HepG2 (cell line): ENCODE results near the gene SIRT5. TPM values are rescaled to one million over a fixed set of nuclear protein-coding genes. Genes with fewer than 3 reads are reported as not detected.

Source experiments
- ATAC-seq: fragments of 200-7000 bp; cut with Tn5 transposase; 3 replicates; pipeline ENCODE4 v1.9.1; 2020; ENCODE audit warnings: mild to moderate bottlenecking, moderate library complexity
- BruUV-seq: library from RNA; stranded (reverse); fragments of 400-500 nt; replicated peaks from 2 replicates; lab custom pipeline; 2021; lab: Mats Ljungman, UMichigan
- CTCF ChIA-PET: fragments of 300-600 bp; formaldehyde crosslinking; extraction: SDS; loops from one replicate; lab custom pipeline; 2021; ENCODE audit warnings: low total read pairs, inconsistent platforms, low intra/inter-chr PET ratio; lab: Yijun Ruan, JAX
- POLR2A ChIA-PET: fragments of 350-600 bp; sonication (Branson Sonifier 250); formaldehyde crosslinking; loops from one replicate; lab custom pipeline; 2020; ENCODE audit warnings: antibody characterized with exemption, inconsistent platforms; lab: Yijun Ruan, JAX
- DNase-seq: peaks from one replicate; pipeline ENCODE4 v3.0.0-alpha.2; 2015; ENCODE audit warnings: low spot score
- FAIRE-seq: peaks from 3 replicates; lab custom pipeline; 2011; peaks lifted over from hg19 to GRCh38; lab: Jason Lieb, UNC
- H2AFZ ChIP-seq: one replicate; pipeline ENCODE4 v1.6.1; 2011; ENCODE audit warnings: low read length, inconsistent platforms
- H3K27ac ChIP-seq: fragments of 300-600 bp; 3 replicates; pipeline ENCODE4 v1.8.0; 2011; ENCODE audit warnings: mixed run types, mild to moderate bottlenecking, mixed read lengths, low read length, inconsistent platforms; ENCODE audit not compliant: insufficient read depth; ENCODE audit errors: extremely low read length
- H3K27me3 ChIP-seq, 2 experiments: fragments of 200-600 bp in 1 of 2; 2 replicates in 1 of 2; 3 replicates in 1 of 2; pipeline versions ENCODE4 v1.6.0 to v1.8.0; 2011; ENCODE audit warnings: low read length in 2 of 2, mild to moderate bottlenecking in 2 of 2, moderate library complexity in 2 of 2, inconsistent platforms in 1 of 2; ENCODE audit not compliant: insufficient read depth in 2 of 2, control insufficient read depth in 1 of 2
- H3K36me3 ChIP-seq, 2 experiments: fragments of 200-600 bp in 1 of 2; replicated peaks in 1 of 2; 2 replicates in 1 of 2; 3 replicates in 1 of 2; pipeline versions ENCODE4 v1.5.1 to v1.8.0; 2011; ENCODE audit warnings: low read length in 2 of 2, inconsistent platforms in 1 of 2; ENCODE audit not compliant: insufficient read depth in 2 of 2, control insufficient read depth in 1 of 2
- H3K4me1 ChIP-seq: 2 replicates; pipeline ENCODE4 v1.5.1; 2012; ENCODE audit warnings: low read length, inconsistent platforms; ENCODE audit not compliant: insufficient read depth
- H3K4me2 ChIP-seq: 2 replicates; pipeline ENCODE4 v1.6.0; 2011; ENCODE audit warnings: low read depth, low read length, inconsistent platforms
- H3K4me3 ChIP-seq, 3 experiments: fragments of 200-600 bp in 1 of 3; sonication (generic), shearing (Covaris generic) in 1 of 3; replicated peaks in 1 of 3; 2 replicates each; pipeline ENCODE4 v1.5.1; 2011 to 2016; ENCODE audit warnings: low read length in 3 of 3, inconsistent platforms in 2 of 3, low read depth in 2 of 3, mild to moderate bottlenecking in 2 of 3, control low read depth in 1 of 3, mixed read lengths in 1 of 3; ENCODE audit not compliant: insufficient read depth in 1 of 3
- H3K79me2 ChIP-seq: one replicate; pipeline ENCODE4 v1.6.1; 2011; ENCODE audit warnings: low read length, inconsistent platforms; ENCODE audit not compliant: insufficient read depth
- H3K9ac ChIP-seq: 2 replicates; pipeline ENCODE4 v1.6.0; 2011; ENCODE audit warnings: mild to moderate bottlenecking, low read depth, low read length, inconsistent platforms; ENCODE audit not compliant: insufficient read depth
- H3K9me3 ChIP-seq: 2 replicates; pipeline ENCODE4 v1.5.1; 2012; ENCODE audit warnings: mild to moderate bottlenecking, low read length
- H4K20me1 ChIP-seq: 2 replicates; pipeline ENCODE4 v1.6.0; 2011; ENCODE audit warnings: inconsistent platforms, mild to moderate bottlenecking, low read length, moderate library complexity; ENCODE audit not compliant: insufficient read depth
- ATF3 ChIP-seq: sonication (generic); formaldehyde crosslinking; IDR thresholded peaks from 2 replicates; pipeline ENCODE4 v1.4.0; 2020; ENCODE audit warnings: missing genetic modification reagents
- CENPX ChIP-seq: sonication (generic); formaldehyde crosslinking; IDR thresholded peaks from 2 replicates; pipeline ENCODE4 v1.9.0; 2021; ENCODE audit warnings: mild to moderate bottlenecking, missing genetic modification reagents, moderate library complexity
- GLI4 ChIP-seq: sonication (generic); formaldehyde crosslinking; IDR thresholded peaks from 2 replicates; pipeline ENCODE4 v1.5.1; 2020; ENCODE audit warnings: missing genetic modification reagents, mild to moderate bottlenecking, moderate library complexity, borderline replicate concordance
- KDM3A ChIP-seq: IDR thresholded peaks from 2 replicates; pipeline ENCODE4 v1.6.1; 2018; ENCODE audit warnings: low read depth, missing compliant biosample characterization
- MAFF ChIP-seq: IDR thresholded peaks from 2 replicates; pipeline ENCODE4 v1.6.1; 2011; ENCODE audit warnings: low read depth, low read length, improper control_type of control experiment
- NCOR1 ChIP-seq: fragments of 200-600 bp; sonication (generic); IDR thresholded peaks from 2 replicates; pipeline ENCODE4 v1.7.0; 2017; ENCODE audit warnings: antibody characterized with exemption, low read length, borderline replicate concordance
- SAP130 ChIP-seq: IDR thresholded peaks from 2 replicates; pipeline ENCODE4 v1.6.1; 2016; ENCODE audit warnings: low read depth
- SP140L ChIP-seq: sonication (generic); formaldehyde crosslinking; IDR thresholded peaks from 2 replicates; pipeline ENCODE4 v1.4.0; 2020; ENCODE audit warnings: missing genetic modification reagents, borderline replicate concordance
- ZBTB14 ChIP-seq: sonication (generic); formaldehyde crosslinking; IDR thresholded peaks from 2 replicates; pipeline ENCODE4 v1.4.0; 2020; ENCODE audit warnings: missing genetic modification reagents
- ZBTB40 ChIP-seq, 2 experiments: fragments of 450-650 bp in 1 of 2; sonication (generic) in 1 of 2; formaldehyde crosslinking in 1 of 2; IDR thresholded peaks; 2 replicates each; pipeline versions ENCODE4 v1.6.1 to v1.8.0; 2016 to 2022; ENCODE audit warnings: antibody characterized with exemption in 1 of 2, mild to moderate bottlenecking in 1 of 2, missing genetic modification reagents in 1 of 2
- ZGPAT ChIP-seq: IDR thresholded peaks from 2 replicates; pipeline ENCODE4 v1.6.1; 2016; ENCODE audit warnings: mild to moderate bottlenecking
- ZNF3 ChIP-seq: IDR thresholded peaks from 2 replicates; pipeline ENCODE4 v1.7.0; 2017; ENCODE audit warnings: inconsistent platforms
- ZNF510 ChIP-seq: sonication (generic); formaldehyde crosslinking; IDR thresholded peaks from 2 replicates; pipeline ENCODE4 v1.4.0; 2020; ENCODE audit warnings: low read depth, mild to moderate bottlenecking, missing genetic modification reagents
- WGBS: methylation state at CpG from one replicate; pipeline ENCODE4 v1.1.6; 2017; ENCODE audit warnings: low lambda C conversion rate; 5-methylcytosine and 5-hydroxymethylcytosine counted together
- in situ Hi-C: cut with HindIII; loops from 2 replicates; pipeline ENCODE4 v1.10.0; 2017; ENCODE audit warnings: low pct_unique_long_range_greater_than_20kb; ENCODE audit not compliant: extremely low pct_ligation_motif_present
- intact Hi-C: fragments of 100-400 bp; cut with micrococcal nuclease; formaldehyde crosslinking; loops from one replicate; pipeline ENCODE4 v1.10.0; 2022; ENCODE audit not compliant: unreplicated experiment
- polyA plus RNA-seq, 8 experiments: library from polyadenylated mRNA; depleted of rRNA in 3 of 8; stranded (reverse) in 7 of 8; unstranded in 1 of 8; fragments of >200 nt; fragmentation: Illumina TruSeq in 4 of 8; extraction: Trizol in 4 of 8; gene quantifications; 2 replicates each; pipeline versions ENCODE4 v1.2.1 to v1.2.3, GENCODE V29; 2011 to 2016; ENCODE audit warnings: low read depth in 4 of 8, missing spikeins in 1 of 8, mixed read lengths in 1 of 8; ENCODE audit not compliant: insufficient read depth in 1 of 8
- total RNA-seq, 5 experiments: library from RNA; depleted of rRNA; stranded (reverse); fragments of >200 nt; fragmentation: Illumina TruSeq; extraction: Trizol; gene quantifications; 2 replicates each; pipeline ENCODE4 v1.2.3, GENCODE V29; 2016; ENCODE audit warnings: low read depth in 1 of 5

Gene SIRT5
- total and polyA plus RNA-seq, 2 of the 13 experiments (the other 11 are each of a cell fraction or from before 2014, with no cell fraction given) = 14.1 to 16.6 TPM

GRCh38 chr6:13593103-13593502, 18.7 kb downstream of the SIRT5 start:
- intact Hi-C loops = no loop called here

More at GRCh38 chr6:13593103-13593502, 18.7 kb downstream of the SIRT5 start:
- POLR2A ChIA-PET = interaction anchor here (3.0 to 3.3 kb wide), 2 partner anchors 12 to 18 kb away, joined by 14 to 15 read pairs; partner anchors contain the start of gene SIRT5
- no peak overlapping the region for H3K4me3 ChIP-seq
- no peak for FAIRE-seq
- H4K20me1 ChIP-seq = no peaks in the 10 kb centered on the region
- H3K79me2 ChIP-seq = no peaks in the 10 kb centered on the region
- no peaks in the 10 kb centered on the region for H3K9me3 ChIP-seq
- no peak overlapping the region for H2AFZ ChIP-seq
- H3K4me1 ChIP-seq = no peaks in the 10 kb centered on the region
- BruUV-seq = no TSS peak
- peaks cover 11 to 41% of the 10 kb centered on the region in 2 experiments for H3K36me3 ChIP-seq
- no peak for ATAC-seq
- TF ChIP-seq SAP130 (CRISPR knock-in tag) = no peak
- no peak for TF ChIP-seq ZGPAT (CRISPR knock-in tag)
- no peak for TF ChIP-seq MAFF
- no peak for TF ChIP-seq ZNF510
- no peak for TF ChIP-seq ZBTB40 (IDR thresholded peaks at IDR 0.05)
- TF ChIP-seq ZBTB40 (CRISPR knock-in tag; IDR thresholded peaks at IDR 0.05) = no peak
- TF ChIP-seq GLI4 (CRISPR knock-in tag) = no peak
- TF ChIP-seq SP140L (CRISPR knock-in tag) = no peak
- TF ChIP-seq NCOR1 = no peak
- no peak for TF ChIP-seq KDM3A (CRISPR knock-in tag)
- TF ChIP-seq ZNF3 = no peak
- TF ChIP-seq ATF3 (CRISPR knock-in tag) = no peak
- TF ChIP-seq CENPX (CRISPR knock-in tag) = no peak
- no peak for TF ChIP-seq ZBTB14
- H3K27me3 ChIP-seq = no peaks in the 10 kb centered on the region
- CTCF ChIA-PET = no interaction called here
- H3K9ac ChIP-seq = no peak overlapping the region
- no peak overlapping the region for H3K27ac ChIP-seq
- no peak overlapping the region for H3K4me2 ChIP-seq
- in situ Hi-C loops = no loop called here
- over 99% methylated on average over 6 of the region's 6 CpGs for WGBS
- no peak for DNase-seq
